Bone marrow (tissue), 2 donors: ENCODE results near the gene BTF3L4.
"Not testable (repeated sequence)": the region's sequence is repeated elsewhere in the genome, so short reads cannot be mapped to it uniquely, and the experiment has no call there.

ENCODE experiments used
- DNase-seq, 2 donors: peaks; one replicate each; lab custom pipeline; 2025; lab: John Stamatoyannopoulos, UW

The BTF3L4 gene

GRCh38 chr1:52056163-52056936 is at the start of gene BTF3L4:
Gene BTF3L4 (plus strand): TSS chr1:52056295. CDS start chr1:52059848, 3,553 bp downstream.
- peak; percentile 68 to 86 for DNase-seq

DNA sequence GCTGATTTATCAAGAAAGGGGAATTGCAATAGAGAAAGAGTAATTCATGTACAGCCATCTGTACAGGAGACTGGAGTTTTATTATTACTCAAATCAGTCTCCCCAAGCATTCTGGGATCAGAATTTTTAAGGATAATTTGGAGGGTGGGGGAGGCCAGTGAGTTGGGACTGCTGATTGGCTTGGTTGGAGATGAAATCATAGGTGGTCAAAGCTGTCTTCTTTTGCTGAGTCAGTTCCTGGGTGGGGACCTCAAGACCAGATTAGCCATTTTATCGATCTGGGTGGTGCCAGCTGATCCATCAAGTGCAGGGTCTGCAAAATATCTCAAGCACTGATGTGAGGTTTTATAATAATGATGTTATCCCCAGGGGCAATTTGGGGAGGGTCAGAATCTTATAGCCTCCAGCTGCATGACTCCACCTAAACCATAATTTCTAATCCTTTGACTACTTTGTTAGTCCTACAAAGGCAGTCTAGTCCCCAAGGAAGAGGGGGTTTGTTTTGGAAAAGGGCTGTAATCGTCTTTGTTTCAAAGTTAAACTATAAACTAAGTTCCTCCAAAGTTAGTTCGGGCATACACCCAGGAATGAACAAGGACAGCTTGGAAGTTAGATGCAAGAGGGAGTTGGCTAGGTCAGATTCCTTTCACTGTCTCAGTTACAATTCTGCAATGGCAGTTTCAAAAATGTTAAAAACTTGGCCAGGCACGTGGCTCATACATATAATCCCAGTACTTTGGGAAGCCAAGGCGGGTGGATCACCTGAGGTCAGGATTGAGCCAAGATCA is 48.7 kb upstream of the BTF3L4 start:
- DNase-seq, result no peak

GRCh38 chr1:52008071-52008809 is 47.9 kb upstream of the BTF3L4 start:
- no peak for DNase-seq

GRCh38 chr1:52022133-52022532 is 34.0 kb upstream of the BTF3L4 start:
- no peak for DNase-seq

- no peak for DNase-seq
Observed at GRCh38 chr1:52026278-52026677, 29.8 kb upstream of the BTF3L4 start.

DNA sequence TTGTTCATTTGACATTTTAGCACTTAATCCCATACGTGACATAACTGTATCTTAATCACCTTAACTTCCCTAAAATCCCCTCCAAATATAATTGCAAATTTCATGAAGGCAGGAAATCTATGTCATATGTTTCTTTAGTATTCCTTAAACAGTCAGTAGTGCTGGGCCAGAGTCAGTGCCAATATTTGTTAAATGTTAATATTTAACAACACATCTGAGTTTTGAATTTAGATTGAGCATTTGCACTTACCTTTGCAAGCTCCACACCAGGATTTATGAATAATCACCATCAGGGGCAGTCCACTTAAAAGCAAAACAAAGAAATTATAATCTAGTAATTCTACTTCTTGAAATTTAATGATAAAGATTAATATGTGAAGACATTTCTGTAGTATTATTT is 27.8 kb upstream of the BTF3L4 start:
- DNase-seq, result peak in 1 of 2 donors; percentile 22

DNA sequence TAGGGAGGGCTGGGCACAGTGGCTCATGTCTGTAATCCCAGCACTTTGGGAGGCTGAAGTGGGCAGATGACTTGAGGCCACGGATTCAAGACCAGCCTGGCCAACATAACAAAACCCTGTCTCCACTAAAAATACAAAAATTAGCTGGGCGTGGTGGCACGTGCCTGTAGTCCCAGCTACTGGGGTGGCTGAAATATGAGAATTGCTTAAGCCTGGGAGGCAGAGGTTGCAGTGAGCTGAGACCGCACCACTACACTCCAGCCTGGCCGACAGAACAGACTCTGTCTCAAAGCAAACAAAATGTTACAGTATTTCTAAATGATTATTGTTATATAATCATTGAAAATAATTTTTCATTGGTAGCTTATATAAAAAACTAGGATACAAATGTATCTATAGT is 27.3 kb upstream of the BTF3L4 start:
- DNase-seq, result not testable (repeated sequence)

- no peak for DNase-seq
Observed at GRCh38 chr1:52032124-52032784, 23.8 kb upstream of the BTF3L4 start.

GRCh38 chr1:52032785-52033131 is 23.3 kb upstream of the BTF3L4 start:
- peak in 1 of 2 donors; percentile 15 for DNase-seq

DNA sequence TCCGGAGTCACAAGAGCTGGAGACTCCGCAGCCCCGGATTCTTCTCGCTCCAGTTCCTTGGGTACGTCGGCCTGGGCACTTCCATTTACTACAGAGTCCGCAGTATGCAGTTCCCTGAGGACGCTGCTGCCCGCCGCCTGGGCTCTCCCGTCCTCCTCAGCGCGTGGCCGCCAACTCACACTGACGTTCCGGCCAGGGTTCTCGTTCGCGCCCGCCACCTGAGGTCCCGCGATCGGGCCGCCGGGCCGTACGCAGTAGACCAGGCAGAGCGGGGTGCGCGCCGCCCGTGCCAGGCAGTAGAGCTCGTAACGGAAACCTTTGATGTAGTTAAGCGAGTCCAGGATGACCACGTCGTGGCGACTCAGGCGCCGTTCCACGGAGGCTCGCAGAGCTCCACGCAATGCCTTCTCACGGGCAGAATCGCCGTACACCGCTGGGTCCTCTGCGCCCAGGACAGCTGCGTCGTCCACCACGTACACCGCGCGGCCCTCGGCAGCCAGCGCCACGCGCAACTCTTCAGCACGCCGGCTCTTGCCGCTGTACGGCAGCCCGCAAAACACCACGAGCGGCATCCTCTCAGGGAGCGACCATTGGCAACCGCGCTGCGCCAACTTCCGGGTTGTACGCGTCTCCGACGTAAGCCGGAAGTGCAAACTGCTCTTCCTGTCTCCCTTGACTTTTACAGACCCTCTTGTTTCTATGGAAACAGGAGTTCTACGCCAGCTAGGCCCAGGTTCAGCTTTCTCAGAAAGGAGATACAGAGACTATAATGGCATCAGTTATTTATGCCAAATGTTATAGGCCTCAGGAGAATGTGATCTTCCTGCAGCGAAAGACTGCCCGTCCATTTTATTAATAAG is 22.7 kb upstream of the BTF3L4 start, which contains the start of gene KTI12:
TSS of gene KTI12 (minus strand) at position 621 of the 860 bp plus-strand sequence. CDS start at position 572, 49 bp downstream.
- peak; percentile 63 to 85 for DNase-seq

DNA sequence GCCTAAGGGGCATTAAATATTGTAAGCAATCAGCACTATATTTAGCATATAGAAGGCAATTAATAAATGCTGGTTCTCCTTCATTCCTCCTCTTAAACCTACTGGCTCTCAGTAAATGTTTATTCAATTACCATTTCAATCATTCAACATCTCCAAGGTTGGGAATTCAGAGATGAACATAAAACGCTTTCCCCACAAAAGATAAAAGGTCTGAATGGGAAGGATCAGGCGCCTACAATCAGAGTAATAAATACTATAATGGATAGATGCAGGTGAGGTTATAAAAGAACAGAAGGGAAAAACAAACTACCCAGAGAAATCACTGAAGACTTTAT is 22.1 kb upstream of the BTF3L4 start:
- DNase-seq, result no peak

DNA sequence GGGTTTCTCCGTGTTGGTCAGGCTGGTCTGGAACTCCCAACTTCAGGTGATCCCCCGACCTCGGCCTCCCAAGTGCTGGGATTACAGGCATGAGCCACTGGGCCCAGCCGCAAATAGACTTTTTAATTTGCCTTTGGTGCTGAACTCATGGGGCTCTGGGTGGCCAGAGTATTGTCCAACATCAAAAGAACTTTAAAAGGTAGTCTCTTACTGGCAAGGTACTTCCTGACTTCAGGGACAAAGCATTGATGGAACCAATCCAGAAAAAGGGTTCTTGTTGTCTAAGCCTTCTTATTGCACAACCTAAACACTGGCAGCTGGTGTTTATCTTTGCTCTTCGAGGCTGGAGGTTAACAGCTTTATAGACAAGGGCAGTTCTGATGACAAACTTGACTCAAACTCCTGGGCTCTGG is 18.7 kb upstream of the BTF3L4 start:
- DNase-seq, result no peak

DNA sequence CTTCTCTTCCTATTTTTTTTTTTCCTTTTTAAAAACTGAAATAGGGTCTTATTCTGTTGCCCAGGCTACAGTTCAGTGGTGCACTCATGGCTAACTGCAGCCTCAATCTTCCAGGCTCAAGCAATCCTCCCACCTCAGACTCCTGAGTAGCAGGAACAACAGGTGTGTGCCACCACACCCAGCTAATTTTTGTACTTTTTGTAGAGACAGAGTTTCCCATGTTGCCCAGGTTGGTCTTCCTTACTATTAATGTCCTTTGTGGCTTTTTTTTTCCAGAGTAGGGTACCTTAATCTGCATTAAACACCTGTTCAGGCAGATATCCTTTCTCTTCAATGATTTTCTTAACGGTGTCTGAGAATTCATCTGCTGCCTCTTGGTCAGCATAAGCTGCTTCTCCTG is 18.2 kb upstream of the BTF3L4 start:
- no peak for DNase-seq

DNA sequence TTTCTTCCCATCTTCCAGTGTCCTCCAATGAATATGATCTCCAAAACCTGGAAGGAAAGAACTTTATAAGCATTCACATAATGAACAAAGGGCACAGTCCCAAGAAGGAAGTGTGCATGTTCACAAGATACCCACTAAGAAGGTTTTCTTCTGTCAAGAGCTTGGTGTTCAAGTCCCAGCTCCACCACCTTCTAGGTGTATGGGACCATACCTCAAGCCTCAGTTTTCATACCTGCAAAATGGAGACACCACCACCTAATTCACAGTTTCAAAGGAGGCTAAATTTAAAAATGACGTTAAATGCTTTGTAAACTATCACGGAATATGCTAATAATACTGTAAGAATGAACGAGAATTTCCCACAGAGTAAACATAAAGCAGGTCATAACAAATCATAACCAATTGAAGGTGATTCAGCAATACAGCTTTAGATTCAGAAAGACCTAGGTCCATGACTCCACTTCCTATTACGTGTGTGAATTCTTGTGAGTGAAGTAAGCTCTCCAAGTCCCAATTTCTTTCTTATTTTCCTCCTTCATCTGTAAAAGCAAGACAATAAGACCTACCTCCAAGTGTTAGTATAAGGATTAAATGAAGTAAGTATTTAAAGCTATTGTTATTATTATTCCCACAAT is 14.4 kb upstream of the BTF3L4 start:
- no peak for DNase-seq

GRCh38 chr1:52045236-52045635 is 10.9 kb upstream of the BTF3L4 start:
- DNase-seq, result no peak

GRCh38 chr1:52045666-52046195 is 10.4 kb upstream of the BTF3L4 start:
- not testable (repeated sequence) for DNase-seq

- not testable (repeated sequence) for DNase-seq
Observed at GRCh38 chr1:52049337-52049736, 6.8 kb upstream of the BTF3L4 start.

GRCh38 chr1:52053862-52054261 is 2.2 kb upstream of the BTF3L4 start:
- no peak for DNase-seq

DNA sequence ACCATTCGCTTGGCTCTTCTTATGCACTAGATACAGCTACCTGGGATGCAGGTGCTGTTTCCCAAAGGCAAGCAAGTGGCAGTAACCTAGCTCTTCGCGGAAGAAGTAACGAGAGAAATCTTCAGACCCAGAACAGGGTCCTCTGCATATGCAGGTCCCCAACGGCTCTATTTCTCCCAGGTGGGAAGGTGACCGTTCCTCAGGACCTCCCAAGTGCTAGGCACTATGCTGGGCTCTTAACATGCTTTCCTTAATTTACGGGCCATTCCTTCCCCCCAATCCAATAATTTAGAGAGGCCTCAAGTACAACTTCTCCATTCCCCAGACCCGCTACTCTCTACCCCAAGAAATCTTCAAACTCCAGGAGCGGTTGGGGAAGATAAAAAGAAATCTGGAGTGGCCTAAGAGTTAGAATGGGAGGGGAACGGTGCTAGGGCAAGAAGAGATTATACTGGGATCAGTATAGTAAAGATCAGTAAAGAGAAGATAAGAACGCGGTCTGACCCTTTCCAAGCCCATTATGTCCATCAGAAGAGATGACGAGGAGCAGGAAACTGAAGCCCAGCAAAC is 1.5 kb upstream of the BTF3L4 start:
- DNase-seq, result no peak
